MM.1S (cell line): Measurements from ENCODE around the gene CD300LB.

Experiments
- EZH2 ChIP-seq: fragments of 300-600 bp; sonication (generic); optimal IDR thresholded peaks from 2 replicates; pipeline ENCODE3; 2017; ENCODE audit warnings: low read depth, mild to moderate bottlenecking, antibody characterized with exemption, low read length, mixed read lengths
- TF ChIP-seq, protein P1 (sequence below): fragments of 300-600 bp; sonication (generic); IDR thresholded peaks from 2 replicates; pipeline ENCODE4 v1.5.1; 2016; ENCODE audit warnings: antibody characterized with exemption, low read length, mixed read lengths

DNA sequence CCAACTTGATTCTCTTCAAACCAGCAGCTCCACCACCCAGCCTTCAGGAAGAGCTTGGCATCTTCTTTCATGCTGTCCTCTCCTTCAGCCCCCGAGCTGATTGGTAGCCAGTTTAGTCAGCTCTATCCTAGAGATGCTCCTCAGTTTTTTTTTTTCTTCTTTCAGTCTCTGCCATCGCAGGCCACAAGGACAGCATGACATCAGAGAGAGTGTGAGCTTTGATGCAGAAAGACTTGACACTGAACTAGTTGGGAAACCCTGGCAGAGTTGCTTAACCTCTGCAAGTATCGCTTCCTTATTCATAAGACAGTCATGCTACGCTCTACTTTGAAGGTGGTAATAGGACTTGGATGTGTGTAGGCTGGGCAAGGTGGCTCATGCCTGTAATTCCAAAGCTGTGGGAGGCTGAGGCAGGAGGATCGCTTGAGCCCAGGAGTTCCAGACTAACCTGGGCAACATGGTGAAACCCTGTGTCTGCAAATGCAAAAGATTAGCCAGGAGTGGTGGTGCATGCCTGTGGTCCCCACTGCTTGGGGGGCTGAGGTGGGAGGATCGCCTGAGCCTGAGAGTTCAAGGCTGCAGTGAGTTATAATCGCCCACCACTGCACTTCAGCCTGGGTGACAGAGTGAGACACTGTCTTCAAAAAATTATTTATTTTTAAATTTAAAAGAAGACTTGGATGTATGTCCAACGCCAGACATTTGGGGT lies 2.6 kb downstream of the CD300LB start:
- TF ChIP-seq, protein P1, sequence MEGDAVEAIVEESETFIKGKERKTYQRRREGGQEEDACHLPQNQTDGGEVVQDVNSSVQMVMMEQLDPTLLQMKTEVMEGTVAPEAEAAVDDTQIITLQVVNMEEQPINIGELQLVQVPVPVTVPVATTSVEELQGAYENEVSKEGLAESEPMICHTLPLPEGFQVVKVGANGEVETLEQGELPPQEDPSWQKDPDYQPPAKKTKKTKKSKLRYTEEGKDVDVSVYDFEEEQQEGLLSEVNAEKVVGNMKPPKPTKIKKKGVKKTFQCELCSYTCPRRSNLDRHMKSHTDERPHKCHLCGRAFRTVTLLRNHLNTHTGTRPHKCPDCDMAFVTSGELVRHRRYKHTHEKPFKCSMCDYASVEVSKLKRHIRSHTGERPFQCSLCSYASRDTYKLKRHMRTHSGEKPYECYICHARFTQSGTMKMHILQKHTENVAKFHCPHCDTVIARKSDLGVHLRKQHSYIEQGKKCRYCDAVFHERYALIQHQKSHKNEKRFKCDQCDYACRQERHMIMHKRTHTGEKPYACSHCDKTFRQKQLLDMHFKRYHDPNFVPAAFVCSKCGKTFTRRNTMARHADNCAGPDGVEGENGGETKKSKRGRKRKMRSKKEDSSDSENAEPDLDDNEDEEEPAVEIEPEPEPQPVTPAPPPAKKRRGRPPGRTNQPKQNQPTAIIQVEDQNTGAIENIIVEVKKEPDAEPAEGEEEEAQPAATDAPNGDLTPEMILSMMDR = no peak
- no peak for TF ChIP-seq EZH2
